Transverse colon (tissue), 4 donors: Measurements from ENCODE around the gene FAN1. TPM values are rescaled to one million over a fixed set of nuclear protein-coding genes. Genes with fewer than 3 reads are reported as not detected.

Source experiments
- DNase-seq: peaks from one replicate; pipeline ENCODE4 v3.0.0-alpha.2; 2019
- H3K27ac ChIP-seq, 4 donors: fragments of 200-600 bp; sonication (generic); 2 replicates each; pipeline ENCODE4 v1.5.1; 2016 to 2018; ENCODE audit warnings: inconsistent platforms in 4 of 4
- H3K27me3 ChIP-seq: fragments of 200-600 bp; sonication (generic); 2 replicates; pipeline ENCODE4 v1.5.1; 2017; ENCODE audit warnings: inconsistent platforms
- H3K36me3 ChIP-seq, 4 donors: fragments of 200-600 bp; sonication (generic); 2 replicates each; pipeline ENCODE4 v1.5.1; 2017 to 2019; ENCODE audit warnings: inconsistent platforms in 4 of 4
- H3K4me1 ChIP-seq, 4 donors: fragments of 200-600 bp; sonication (generic); 2 replicates each; pipeline ENCODE4 v1.5.1; 2017 to 2020; ENCODE audit warnings: inconsistent platforms in 4 of 4
- H3K4me3 ChIP-seq, 4 donors: fragments of 200-600 bp; sonication (generic); 1 replicate in 1 of 4; 2 replicates in 3 of 4; pipeline versions ENCODE4 v1.5.1 to v1.6.1; 2017 to 2019; ENCODE audit warnings: inconsistent platforms in 4 of 4
- H3K9me3 ChIP-seq, 2 donors: fragments of 200-600 bp; sonication (generic); 2 replicates each; pipeline ENCODE4 v1.5.1; 2017 to 2019; ENCODE audit warnings: inconsistent platforms in 2 of 2
- EP300 ChIP-seq: sonication (generic); formaldehyde crosslinking; IDR thresholded peaks from one replicate; pipeline ENCODE4 v1.6.1; 2017; ENCODE audit warnings: antibody characterized with exemption, low read depth
- POLR2A ChIP-seq: fragments of 450-650 bp; IDR thresholded peaks from one replicate; pipeline ENCODE4 v1.6.1; 2016; ENCODE audit warnings: antibody characterized with exemption, mild to moderate bottlenecking, moderate library complexity
- POLR2AphosphoS5 ChIP-seq, 3 donors: sonication (generic); formaldehyde crosslinking; IDR thresholded peaks; one replicate each; pipeline ENCODE4 v1.6.1; 2016; ENCODE audit warnings: antibody characterized with exemption in 3 of 3
- WGBS, 2 donors: methylation state at CpG; one replicate each; pipeline ENCODE4 v1.1.5; 2018; ENCODE audit warnings: low coverage in 1 of 2; 5-methylcytosine and 5-hydroxymethylcytosine counted together
- in situ Hi-C, 4 donors: fragments of 200-750 bp; cut with MboI; loops; one replicate each; pipeline versions ENCODE4 v1.15.0 to v1.15.1; 2017; ENCODE audit warnings: low sequenced_read_pairs in 3 of 4, low pct_ligation_motif_present in 1 of 4, low pct_unique_long_range_greater_than_20kb in 1 of 4
- intact Hi-C: fragments of 100-400 bp; cut with DNase I; formaldehyde crosslinking; loops from one replicate; pipeline ENCODE4 v1.15.1; 2023; ENCODE audit warnings: low total_unique reads
- total RNA-seq, 4 donors: library from RNA; depleted of rRNA; stranded (reverse); fragments of >200 nt; gene quantifications; one replicate each; pipeline ENCODE4 v1.1.0, GENCODE V29; 2016
- TF ChIP-seq, protein P1 (sequence below), 5 experiments: fragments of 200-600 bp in 3 of 5; fragments of 450-650 bp in 2 of 5; sonication (generic) in 3 of 5; IDR thresholded peaks; 1 replicate in 2 of 5; 2 replicates in 3 of 5; pipeline ENCODE4 v1.5.1; 2016 to 2017; ENCODE audit warnings: antibody characterized with exemption in 5 of 5, inconsistent platforms in 3 of 5, mild to moderate bottlenecking in 2 of 5, moderate library complexity in 1 of 5

Gene FAN1
- total RNA-seq, 4 donors from 2014 or later: 8.6 to 34.8 (median 16.9) TPM

DNA sequence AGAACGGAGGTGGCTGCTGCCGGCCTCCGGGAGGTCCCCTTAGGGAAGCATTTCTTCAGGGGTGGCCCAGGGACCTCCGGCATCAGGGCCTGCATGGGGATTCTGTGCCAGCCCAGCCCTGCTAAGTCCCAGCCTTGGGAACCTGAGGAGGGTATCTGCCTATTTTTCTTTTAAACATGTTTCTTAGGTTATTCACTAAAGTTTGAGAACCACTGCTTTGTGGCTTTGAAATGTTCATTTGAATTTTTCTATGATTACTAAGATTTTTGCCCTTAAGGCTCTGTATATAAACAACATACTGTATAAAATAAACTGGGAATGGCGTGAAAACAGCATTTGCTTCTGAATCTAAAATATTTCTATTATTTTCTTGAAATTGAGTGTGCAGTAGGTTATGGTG lies 24.4 kb downstream of the FAN1 start:
- intact Hi-C loops (no loop called here), in situ Hi-C loops (no loop called here)
- 87 to 89% methylated on average over 1 to 5 of the region's 5 CpGs for WGBS, 2 donors

DNA sequence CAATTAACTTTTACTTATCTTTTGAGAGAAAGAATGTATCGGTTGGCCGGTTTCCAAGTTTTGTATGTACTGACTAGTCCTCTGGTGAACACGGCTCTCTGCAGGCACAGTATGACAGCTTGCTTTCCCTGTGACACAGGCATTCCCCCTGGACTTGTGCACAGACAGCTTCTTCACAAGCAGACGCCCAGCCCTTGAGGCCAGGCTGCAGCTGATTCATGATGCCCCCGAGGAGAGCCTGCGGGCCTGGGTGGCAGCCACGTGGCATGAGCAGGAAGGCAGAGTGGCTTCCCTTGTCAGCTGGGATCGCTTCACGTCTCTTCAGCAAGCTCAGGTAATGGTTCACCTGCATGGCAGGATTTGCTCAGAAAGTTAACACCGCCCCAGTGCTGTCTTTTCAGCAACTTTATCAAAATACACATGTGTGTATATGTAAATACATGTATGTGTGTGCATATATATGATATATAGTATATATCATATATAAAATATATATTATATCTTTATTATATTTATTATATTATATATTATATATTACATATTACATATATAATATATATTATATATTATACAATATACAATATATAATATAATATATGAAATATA lies 25.5 kb downstream of the FAN1 start:
- in situ Hi-C loops: no loop called here
- DNase-seq: no peak
- Histone ChIP-seq H3K4me3 (no peak overlapping the region), H3K27me3 (no peaks in the 10 kb centered on the region), H3K27ac (no peak overlapping the region), H3K9me3 (no peaks in the 10 kb centered on the region), H3K4me1 (no peaks in the 10 kb centered on the region), H3K36me3 (peaks cover 0 to 41% (median 20%) of the 10 kb centered on the region in 4 donors)
- WGBS, 2 donors: 87 to 100% methylated on average over 2 to 10 of the region's 10 CpGs
- TF ChIP-seq POLR2AphosphoS5 (IDR thresholded peaks at IDR 0.05) (no peak), EP300 (no peak), POLR2A (no peak)
- TF ChIP-seq, protein P1, sequence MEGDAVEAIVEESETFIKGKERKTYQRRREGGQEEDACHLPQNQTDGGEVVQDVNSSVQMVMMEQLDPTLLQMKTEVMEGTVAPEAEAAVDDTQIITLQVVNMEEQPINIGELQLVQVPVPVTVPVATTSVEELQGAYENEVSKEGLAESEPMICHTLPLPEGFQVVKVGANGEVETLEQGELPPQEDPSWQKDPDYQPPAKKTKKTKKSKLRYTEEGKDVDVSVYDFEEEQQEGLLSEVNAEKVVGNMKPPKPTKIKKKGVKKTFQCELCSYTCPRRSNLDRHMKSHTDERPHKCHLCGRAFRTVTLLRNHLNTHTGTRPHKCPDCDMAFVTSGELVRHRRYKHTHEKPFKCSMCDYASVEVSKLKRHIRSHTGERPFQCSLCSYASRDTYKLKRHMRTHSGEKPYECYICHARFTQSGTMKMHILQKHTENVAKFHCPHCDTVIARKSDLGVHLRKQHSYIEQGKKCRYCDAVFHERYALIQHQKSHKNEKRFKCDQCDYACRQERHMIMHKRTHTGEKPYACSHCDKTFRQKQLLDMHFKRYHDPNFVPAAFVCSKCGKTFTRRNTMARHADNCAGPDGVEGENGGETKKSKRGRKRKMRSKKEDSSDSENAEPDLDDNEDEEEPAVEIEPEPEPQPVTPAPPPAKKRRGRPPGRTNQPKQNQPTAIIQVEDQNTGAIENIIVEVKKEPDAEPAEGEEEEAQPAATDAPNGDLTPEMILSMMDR (IDR thresholded peaks at IDR 0.05): no peak
- intact Hi-C loops: no loop called here

More for the DNA sequence above, 24.4 kb downstream of the FAN1 start:
- no peaks in the 10 kb centered on the region for H3K27me3 ChIP-seq
- peaks cover 0 to 4% (median under 1%) of the 10 kb centered on the region in 4 donors for H3K4me1 ChIP-seq
- H3K4me3 ChIP-seq: no peak overlapping the region
- no peaks in the 10 kb centered on the region for H3K9me3 ChIP-seq
- no peak for TF ChIP-seq EP300
- TF ChIP-seq, protein P1 (IDR thresholded peaks at IDR 0.05): no peak
- DNase-seq: no peak
- peaks cover 0 to 42% (median 21%) of the 10 kb centered on the region in 4 donors for H3K36me3 ChIP-seq
- no peak overlapping the region for H3K27ac ChIP-seq

DNA sequence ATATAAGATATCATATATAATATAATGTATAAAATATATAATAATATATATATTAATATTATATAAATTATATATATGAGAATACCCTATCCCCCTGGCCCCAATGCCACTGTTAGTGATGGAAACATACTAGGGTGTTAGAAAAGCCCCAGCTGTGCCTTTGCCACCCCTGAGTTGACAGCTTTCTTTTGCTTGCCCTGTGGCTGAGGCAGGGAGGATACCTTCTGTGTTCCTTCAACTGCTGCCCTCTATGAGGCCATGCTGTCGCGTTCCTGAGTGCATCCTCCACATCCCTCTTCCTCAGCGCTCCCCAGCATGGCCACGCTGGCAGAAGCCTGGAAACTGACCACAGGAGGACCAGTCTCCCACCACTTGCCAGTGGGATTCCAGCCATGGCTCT lies 26.3 kb downstream of the FAN1 start:
- no peak for DNase-seq
- Histone ChIP-seq H3K4me1 (no peaks in the 10 kb centered on the region), H3K4me3 (no peak overlapping the region), H3K27me3 (no peaks in the 10 kb centered on the region), H3K9me3 (no peaks in the 10 kb centered on the region), H3K36me3 (peaks cover 0 to 44% (median 19%) of the 10 kb centered on the region in 4 donors), H3K27ac (no peak overlapping the region)
- TF ChIP-seq EP300 (no peak), POLR2A (no peak), POLR2AphosphoS5 (IDR thresholded peaks at IDR 0.05) (no peak)
- TF ChIP-seq, protein P1 (IDR thresholded peaks at IDR 0.05): no peak
- intact Hi-C loops: no loop called here
- in situ Hi-C loops: no loop called here
- 98% methylated on average over 4 of the region's 4 CpGs; no CpG with 5 or more reads in 1 of the 2 donors for WGBS, 2 donors

DNA sequence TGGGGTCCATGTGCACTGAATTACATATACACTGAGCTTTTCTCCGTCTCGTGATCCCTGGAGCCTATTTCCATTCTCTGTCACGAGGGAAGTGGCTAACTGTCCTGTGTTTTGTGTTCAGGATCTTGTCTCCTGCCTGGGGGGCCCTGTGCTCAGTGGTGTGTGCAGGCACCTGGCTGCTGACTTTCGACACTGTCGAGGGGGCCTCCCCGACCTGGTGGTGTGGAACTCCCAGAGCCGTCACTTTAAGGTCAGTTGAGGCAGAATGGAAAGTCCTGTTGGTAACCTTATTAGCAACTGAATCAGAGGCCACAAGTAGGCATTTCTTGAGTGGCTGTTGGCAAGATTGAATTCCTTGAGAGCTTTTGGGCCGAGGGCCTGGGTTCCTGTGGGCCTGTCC lies 26.7 kb downstream of the FAN1 start:
- in situ Hi-C loops: no loop called here
- Histone ChIP-seq H3K4me1 (no peaks in the 10 kb centered on the region), H3K9me3 (no peaks in the 10 kb centered on the region), H3K4me3 (no peak overlapping the region), H3K36me3 (peaks cover 0 to 44% (median 17%) of the 10 kb centered on the region in 4 donors), H3K27ac (no peak overlapping the region), H3K27me3 (no peaks in the 10 kb centered on the region)
- WGBS, 2 donors: 79% methylated on average over 8 of the region's 8 CpGs; no CpG with 5 or more reads in 1 of the 2 donors
- DNase-seq: no peak
- intact Hi-C loops: no loop called here
- TF ChIP-seq EP300 (no peak), POLR2A (no peak), POLR2AphosphoS5 (IDR thresholded peaks at IDR 0.05) (no peak)
- TF ChIP-seq, protein P1 (IDR thresholded peaks at IDR 0.05): no peak
